Measurements from ENCODE around the gene SPTBN4.
"Not testable (repeated sequence)": the region's sequence is repeated elsewhere in the genome, so short reads cannot be mapped to it uniquely, and the experiment has no call there.

Gene SPTBN4

GRCh38 chr19:40510526-40511115 lies 43.8 kb downstream of the SPTBN4 start:
- FAIRE-seq, result no peak

GRCh38 chr19:40511487-40511886 lies 44.7 kb downstream of the SPTBN4 start:
- FAIRE-seq, result no peak

- no peak for FAIRE-seq
These were observed 45.3 kb downstream of the SPTBN4 start for GRCh38 chr19:40512110-40512472.

GRCh38 chr19:40512473-40513344 lies 45.9 kb downstream of the SPTBN4 start:
- no peak for FAIRE-seq

GRCh38 chr19:40513345-40513678 lies 46.5 kb downstream of the SPTBN4 start:
- no peak for FAIRE-seq

GRCh38 chr19:40513741-40514315 lies 47.0 kb downstream of the SPTBN4 start:
- FAIRE-seq, result no peak

- FAIRE-seq, result no peak
These were observed 50.4 kb downstream of the SPTBN4 start for GRCh38 chr19:40517248-40517647.

- no peak for FAIRE-seq
These were observed 52.8 kb downstream of the SPTBN4 start for GRCh38 chr19:40519352-40520322.

GRCh38 chr19:40521276-40521675 lies 54.5 kb downstream of the SPTBN4 start:
- no peak for FAIRE-seq

GRCh38 chr19:40521900-40522299 lies 55.1 kb downstream of the SPTBN4 start:
- FAIRE-seq, result not testable (repeated sequence)

GRCh38 chr19:40523322-40524047 lies 56.7 kb downstream of the SPTBN4 start:
- FAIRE-seq, result no peak

GRCh38 chr19:40524133-40524549 lies 57.3 kb downstream of the SPTBN4 start:
- FAIRE-seq, result no peak

- FAIRE-seq, result no peak
These were observed 57.9 kb downstream of the SPTBN4 start for GRCh38 chr19:40524655-40525054.

GRCh38 chr19:40525234-40526051 lies 58.6 kb downstream of the SPTBN4 start:
- no peak for FAIRE-seq

GRCh38 chr19:40528078-40528477 lies 61.3 kb downstream of the SPTBN4 start:
- FAIRE-seq, result no peak

- no peak for FAIRE-seq
These were observed 61.8 kb downstream of the SPTBN4 start for GRCh38 chr19:40528533-40529092.

GRCh38 chr19:40529093-40529954 lies 62.5 kb downstream of the SPTBN4 start:
- no peak for FAIRE-seq

GRCh38 chr19:40530091-40530901 lies 63.5 kb downstream of the SPTBN4 start:
- no peak for FAIRE-seq

GRCh38 chr19:40533508-40533907 lies 66.7 kb downstream of the SPTBN4 start:
- FAIRE-seq, result no peak

Measured in TTC549 (cell line).